ENCODE data around the gene SPAG7.

The SPAG7 gene, protein sequence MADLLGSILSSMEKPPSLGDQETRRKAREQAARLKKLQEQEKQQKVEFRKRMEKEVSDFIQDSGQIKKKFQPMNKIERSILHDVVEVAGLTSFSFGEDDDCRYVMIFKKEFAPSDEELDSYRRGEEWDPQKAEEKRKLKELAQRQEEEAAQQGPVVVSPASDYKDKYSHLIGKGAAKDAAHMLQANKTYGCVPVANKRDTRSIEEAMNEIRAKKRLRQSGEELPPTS

DNA sequence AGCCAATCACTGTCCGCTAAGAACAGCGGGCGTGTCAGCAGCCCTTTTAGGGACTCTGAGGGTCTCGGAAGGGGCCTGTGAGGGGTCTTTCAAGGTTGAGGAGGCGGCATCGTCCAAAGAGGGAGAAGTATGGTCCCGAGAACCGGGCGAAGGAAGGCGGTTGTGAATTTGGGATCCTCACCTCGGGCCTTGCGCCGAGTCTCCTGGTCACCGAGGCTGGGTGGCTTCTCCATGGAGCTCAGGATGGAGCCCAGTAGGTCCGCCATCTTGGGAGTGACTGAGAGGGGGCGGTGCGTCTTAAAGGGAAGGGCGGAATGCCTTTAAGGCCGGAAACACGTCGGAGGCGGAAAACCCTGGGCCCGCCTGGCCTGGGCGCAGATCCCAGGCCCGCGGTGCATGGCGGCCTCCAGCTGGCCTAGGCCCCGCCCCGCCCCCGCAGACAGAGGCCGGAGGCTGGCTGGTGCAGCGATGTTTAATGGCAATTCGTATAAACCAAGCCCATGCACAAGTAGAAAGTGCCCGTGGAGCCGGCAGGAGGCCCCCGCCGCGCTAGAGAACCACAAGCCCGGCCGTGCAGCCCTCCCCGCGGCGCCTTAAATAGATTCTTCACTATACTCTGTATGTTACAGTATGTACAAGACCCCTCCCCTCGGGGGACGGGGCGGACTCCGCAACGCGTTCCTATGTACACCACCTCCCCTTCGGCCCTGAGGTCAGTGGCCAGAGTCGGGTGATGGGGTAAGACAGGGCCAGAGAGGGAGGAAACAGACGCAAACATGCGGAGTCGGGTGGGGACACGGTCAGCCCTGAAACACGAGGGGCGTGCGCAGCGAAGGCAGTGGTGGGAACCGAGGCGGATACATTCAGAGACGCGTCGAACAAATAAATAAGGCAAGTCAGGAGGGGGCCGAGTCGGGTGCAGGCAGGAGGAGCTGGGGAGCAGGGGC lies at the start of gene SPAG7:
Gene SPAG7 (minus strand): TSS at position 279 of the 947 bp plus-strand sequence. CDS start 13 bp downstream, at position 266.
- no peak within 1 kb of the TSS for H3K27ac Mint-ChIP-seq (ENCODE audit: low read depth)

DNA sequence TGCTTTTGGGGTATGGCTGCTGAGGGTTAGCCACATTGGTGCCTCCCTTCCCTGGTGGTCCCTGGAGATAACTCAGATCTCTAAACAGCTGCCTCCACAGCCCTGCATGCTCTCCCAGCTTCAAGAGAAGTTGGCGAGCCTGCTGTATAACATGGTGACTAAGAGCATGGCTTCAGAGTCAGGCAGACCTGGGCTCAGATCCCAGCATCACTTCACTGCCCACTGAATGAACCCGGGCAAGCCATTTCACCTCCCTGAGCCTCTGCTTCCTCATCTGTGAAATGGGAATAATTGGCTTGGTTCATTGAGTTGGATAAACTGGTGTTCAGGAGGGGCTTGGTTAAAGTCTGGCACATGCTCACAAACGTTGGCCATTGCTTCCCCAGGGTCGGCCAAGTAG lies 46.7 kb upstream of the SPAG7 start:
- Mint-ChIP-seq H3K27ac (ENCODE audit: low read depth) (no peak overlapping the region), H3K27me3 (no peaks in the 10 kb centered on the region), H3K4me3 (no peak overlapping the region), H3K9me3 (no peaks in the 10 kb centered on the region), H3K36me3 (ENCODE audit: insufficient read depth) (peaks cover 15% of the 10 kb centered on the region), H3K4me1 (peaks cover 12% of the 10 kb centered on the region)
- ATAC-seq (replicated peaks; ENCODE audit: extremely low read depth, poor library complexity, severe bottlenecking) (no peak), DNase-seq (ENCODE audit: low spot score in 2 of 2) (no peak)

More for the DNA sequence above, at the start of gene SPAG7:
- Mint-ChIP-seq H3K36me3 (ENCODE audit: insufficient read depth) (peaks cover 15% of the 10 kb centered on the region), H3K27me3 (no peaks in the 10 kb centered on the region), H3K4me1 (peaks cover 15% of the 10 kb centered on the region), H3K4me3 (no peak within 1 kb of the TSS), H3K9me3 (no peaks in the 10 kb centered on the region)
- DNase-seq (ENCODE audit: low spot score in 2 of 2) (peak; percentile 94 to 96), ATAC-seq (replicated peaks; ENCODE audit: extremely low read depth, poor library complexity, severe bottlenecking) (peak; percentile 70)

DNA sequence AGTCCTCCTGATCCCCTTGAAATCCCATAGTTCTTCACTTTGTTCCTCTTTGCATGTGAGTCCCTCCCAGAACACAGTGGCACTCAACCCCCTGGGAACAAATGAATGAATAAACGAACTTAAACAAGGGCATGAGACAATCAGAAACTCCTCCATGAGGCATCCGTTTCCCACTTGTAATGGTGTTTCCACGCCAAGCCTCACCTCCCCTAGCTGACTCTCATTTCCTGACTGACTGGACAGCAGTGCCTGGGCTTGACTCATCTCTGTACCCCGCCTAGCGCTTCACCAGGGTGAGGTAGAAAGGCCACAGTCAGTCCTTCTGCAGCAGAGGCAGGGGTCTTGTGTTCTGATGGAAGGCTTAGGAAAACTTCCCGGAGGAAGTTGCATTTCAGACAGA lies 44.3 kb upstream of the SPAG7 start:
- peak overlapping the region; percentile 79 for H3K27ac Mint-ChIP-seq (ENCODE audit: low read depth)
- H3K36me3 Mint-ChIP-seq (ENCODE audit: insufficient read depth): peaks cover 9% of the 10 kb centered on the region

DNA sequence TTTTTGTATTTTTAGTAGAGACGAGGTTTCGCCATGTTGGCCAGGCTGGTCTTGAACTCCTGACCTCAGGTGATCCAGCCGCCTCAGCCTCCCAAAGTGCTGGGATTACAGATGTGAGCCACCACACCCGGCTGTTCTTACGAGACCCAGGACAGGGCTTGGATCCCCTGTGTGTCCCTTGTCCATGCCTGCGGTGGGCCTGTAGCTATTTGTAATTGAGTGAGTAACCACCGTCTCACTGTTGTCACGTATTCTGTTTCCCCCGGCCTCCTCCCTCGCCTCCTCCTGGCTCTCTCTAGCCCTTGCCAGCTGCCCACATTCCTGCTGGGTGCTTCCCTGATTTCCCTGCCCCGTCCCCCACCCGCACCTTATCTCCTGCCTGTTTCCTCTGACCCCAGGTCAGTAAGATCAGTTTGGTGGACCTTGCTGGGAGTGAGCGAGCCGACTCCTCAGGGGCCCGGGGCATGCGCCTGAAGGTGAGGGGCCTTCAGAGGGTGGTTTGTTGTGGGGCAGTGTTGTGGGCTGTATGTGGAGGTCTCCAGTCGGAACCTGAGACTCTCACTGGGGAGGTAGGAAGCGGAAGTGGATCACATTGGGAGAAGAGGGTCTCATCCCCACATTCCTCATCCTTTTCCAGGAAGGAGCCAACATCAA lies 35.7 kb upstream of the SPAG7 start:
- DNase-seq (ENCODE audit: low spot score in 2 of 2) (no peak), ATAC-seq (replicated peaks; ENCODE audit: extremely low read depth, poor library complexity, severe bottlenecking) (no peak)
- Mint-ChIP-seq H3K36me3 (ENCODE audit: insufficient read depth) (peaks cover 25% of the 10 kb centered on the region), H3K27ac (ENCODE audit: low read depth) (no peak overlapping the region), H3K4me3 (no peak overlapping the region), H3K27me3 (no peaks in the 10 kb centered on the region), H3K9me3 (no peaks in the 10 kb centered on the region), H3K4me1 (peaks cover 26% of the 10 kb centered on the region)

More for the DNA sequence above, 44.3 kb upstream of the SPAG7 start:
- ATAC-seq (replicated peaks; ENCODE audit: extremely low read depth, poor library complexity, severe bottlenecking) (no peak), DNase-seq (ENCODE audit: low spot score in 2 of 2) (no peak)
- H3K4me1 Mint-ChIP-seq: peaks cover 9% of the 10 kb centered on the region
- H3K9me3 Mint-ChIP-seq: no peaks in the 10 kb centered on the region
- H3K27me3 Mint-ChIP-seq: no peaks in the 10 kb centered on the region
- H3K4me3 Mint-ChIP-seq: no peak overlapping the region

DNA sequence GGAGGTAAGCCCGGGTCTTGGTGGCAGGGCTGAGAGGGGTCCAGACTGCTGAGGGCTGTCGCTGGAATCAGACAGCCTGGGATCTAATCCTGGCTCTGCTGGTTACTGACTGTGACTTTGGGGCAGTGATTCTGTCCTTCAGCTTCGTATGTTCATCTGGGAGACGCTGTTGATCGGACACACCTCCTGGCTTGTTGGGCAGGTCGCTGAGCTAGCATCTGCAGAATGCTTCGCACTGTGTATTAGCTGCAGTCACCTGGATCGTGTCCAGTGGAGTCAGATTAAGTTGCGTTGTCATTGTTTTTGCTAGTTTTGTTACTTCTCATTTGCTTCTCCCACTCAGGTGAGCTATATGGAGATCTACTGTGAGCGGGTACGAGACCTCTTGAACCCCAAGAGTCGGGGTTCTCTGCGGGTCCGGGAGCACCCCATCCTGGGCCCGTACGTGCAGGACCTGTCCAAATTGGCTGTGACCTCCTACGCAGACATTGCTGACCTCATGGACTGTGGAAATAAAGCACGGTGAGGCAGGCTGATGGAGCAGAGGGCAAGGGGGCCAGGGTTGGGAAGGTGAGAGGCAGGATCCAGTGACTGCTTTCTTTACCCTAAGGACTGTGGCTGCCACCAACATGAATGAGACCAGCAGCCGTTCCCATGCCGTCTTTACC lies 34.6 kb upstream of the SPAG7 start:
- peaks cover 28% of the 10 kb centered on the region for H3K36me3 Mint-ChIP-seq (ENCODE audit: insufficient read depth)

DNA sequence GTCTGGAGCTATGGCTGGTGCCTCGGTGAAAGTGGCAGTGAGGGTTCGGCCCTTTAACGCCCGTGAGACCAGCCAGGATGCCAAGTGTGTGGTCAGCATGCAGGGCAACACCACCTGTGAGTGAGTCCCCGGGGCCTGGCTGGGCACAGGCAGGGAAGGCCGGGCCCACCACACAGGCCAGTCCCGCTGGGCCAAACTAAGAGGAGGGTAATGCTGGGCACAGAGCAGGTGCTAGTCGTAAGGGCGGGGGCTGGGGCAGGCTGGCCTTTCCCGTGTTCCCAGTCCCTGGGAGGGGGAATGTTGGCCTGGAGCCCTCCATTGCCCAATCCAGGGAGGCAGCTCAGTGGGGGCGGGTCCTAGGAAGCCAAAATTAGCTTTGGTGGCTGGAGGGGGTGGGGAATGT lies 32.6 kb upstream of the SPAG7 start:
- Mint-ChIP-seq H3K27me3 (no peaks in the 10 kb centered on the region), H3K9me3 (no peaks in the 10 kb centered on the region), H3K4me3 (no peak overlapping the region), H3K4me1 (peaks cover 36% of the 10 kb centered on the region), H3K36me3 (ENCODE audit: insufficient read depth) (peaks cover 30% of the 10 kb centered on the region), H3K27ac (ENCODE audit: low read depth) (no peak overlapping the region)
- ATAC-seq (replicated peaks; ENCODE audit: extremely low read depth, poor library complexity, severe bottlenecking) (no peak), DNase-seq (ENCODE audit: low spot score in 2 of 2) (no peak)

More for the DNA sequence above, 34.6 kb upstream of the SPAG7 start:
- ATAC-seq (replicated peaks; ENCODE audit: extremely low read depth, poor library complexity, severe bottlenecking) (no peak), DNase-seq (ENCODE audit: low spot score in 2 of 2) (no peak)
- H3K9me3 Mint-ChIP-seq: no peaks in the 10 kb centered on the region
- no peak overlapping the region for H3K4me3 Mint-ChIP-seq
- no peaks in the 10 kb centered on the region for H3K27me3 Mint-ChIP-seq
- no peak overlapping the region for H3K27ac Mint-ChIP-seq (ENCODE audit: low read depth)
- H3K4me1 Mint-ChIP-seq: peaks cover 28% of the 10 kb centered on the region

DNA sequence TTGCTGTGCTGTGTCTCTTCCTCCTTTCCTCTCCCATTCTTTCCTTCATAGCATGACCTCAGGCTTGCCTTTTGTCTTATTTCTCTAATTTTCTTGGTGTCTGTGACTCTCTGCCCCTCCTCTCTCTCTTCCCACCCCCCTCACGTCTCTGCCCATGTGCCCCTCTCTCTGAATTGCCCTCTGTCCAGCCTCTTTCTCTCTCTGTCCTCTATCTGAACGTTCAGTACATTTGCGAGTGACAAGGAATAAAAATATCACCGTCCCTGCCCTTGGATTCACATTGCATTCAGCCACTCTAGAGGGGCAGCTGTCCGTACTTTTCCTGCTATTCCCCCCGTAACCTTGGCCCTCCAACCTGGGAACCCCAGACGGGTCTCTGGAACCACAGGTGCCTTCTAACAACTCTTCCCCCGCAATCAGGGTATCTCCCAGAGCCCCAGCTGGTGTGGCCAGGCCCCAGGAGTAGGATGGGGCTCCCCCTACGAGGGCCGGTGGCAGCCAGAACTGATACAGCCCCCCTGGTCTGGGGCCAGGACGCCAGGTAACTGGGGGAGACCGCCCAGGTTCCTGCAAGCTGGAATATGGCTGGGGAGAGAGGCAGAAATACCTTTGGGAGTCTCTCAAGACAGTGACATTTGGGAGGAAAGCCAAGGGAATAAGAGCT lies 31.9 kb upstream of the SPAG7 start:
- H3K27me3 Mint-ChIP-seq: no peaks in the 10 kb centered on the region
- H3K4me1 Mint-ChIP-seq: peaks cover 39% of the 10 kb centered on the region
- H3K4me3 Mint-ChIP-seq: peak overlapping the region; percentile 86
- no peaks in the 10 kb centered on the region for H3K9me3 Mint-ChIP-seq
- H3K36me3 Mint-ChIP-seq (ENCODE audit: insufficient read depth): peaks cover 27% of the 10 kb centered on the region
- DNase-seq (ENCODE audit: low spot score in 2 of 2) (no peak), ATAC-seq (replicated peaks; ENCODE audit: extremely low read depth, poor library complexity, severe bottlenecking) (no peak)
- H3K27ac Mint-ChIP-seq (ENCODE audit: low read depth): peak overlapping the region; percentile 82

DNA sequence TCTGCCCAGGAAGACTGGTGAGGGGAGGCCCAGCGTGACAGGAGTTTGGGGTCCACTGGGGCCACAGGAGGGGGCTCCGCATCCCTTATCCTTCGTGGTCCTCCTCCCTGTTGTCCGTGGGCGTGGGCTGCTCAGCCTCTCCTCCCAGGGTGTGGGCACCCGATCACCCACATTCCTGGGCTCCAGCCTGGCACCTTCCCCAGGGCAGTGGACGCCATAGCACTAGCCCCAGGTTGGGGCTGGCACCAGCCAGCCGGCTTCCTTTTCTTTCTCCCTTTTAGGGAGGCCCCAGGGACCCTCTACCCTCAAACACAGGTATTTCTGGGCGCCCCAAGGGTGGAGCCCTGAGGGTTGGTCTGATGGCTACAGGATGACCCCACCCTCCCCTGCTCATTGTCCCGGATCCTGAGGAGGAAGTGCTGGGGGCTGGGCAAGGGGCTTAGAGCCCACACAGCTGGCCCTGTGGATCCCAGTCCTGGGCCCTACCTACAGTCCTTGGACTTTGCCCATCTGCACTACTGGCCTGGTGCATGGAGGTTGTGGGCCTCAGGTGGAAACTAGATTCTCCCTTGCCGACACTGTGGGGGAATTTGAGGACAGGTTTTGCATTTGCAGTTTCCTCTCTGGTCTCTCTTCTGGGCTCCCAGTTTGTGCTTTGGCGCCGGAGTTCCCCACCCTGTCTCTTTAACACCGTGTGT lies 31.3 kb upstream of the SPAG7 start:
- ATAC-seq (replicated peaks; ENCODE audit: extremely low read depth, poor library complexity, severe bottlenecking): no peak
- Mint-ChIP-seq H3K27me3 (no peaks in the 10 kb centered on the region), H3K4me3 (peak overlapping the region; percentile 86), H3K27ac (ENCODE audit: low read depth) (peak overlapping the region; percentile 82), H3K9me3 (no peaks in the 10 kb centered on the region), H3K36me3 (ENCODE audit: insufficient read depth) (peaks cover 20% of the 10 kb centered on the region), H3K4me1 (peaks cover 39% of the 10 kb centered on the region)
- DNase-seq (ENCODE audit: low spot score in 2 of 2): no peak

DNA sequence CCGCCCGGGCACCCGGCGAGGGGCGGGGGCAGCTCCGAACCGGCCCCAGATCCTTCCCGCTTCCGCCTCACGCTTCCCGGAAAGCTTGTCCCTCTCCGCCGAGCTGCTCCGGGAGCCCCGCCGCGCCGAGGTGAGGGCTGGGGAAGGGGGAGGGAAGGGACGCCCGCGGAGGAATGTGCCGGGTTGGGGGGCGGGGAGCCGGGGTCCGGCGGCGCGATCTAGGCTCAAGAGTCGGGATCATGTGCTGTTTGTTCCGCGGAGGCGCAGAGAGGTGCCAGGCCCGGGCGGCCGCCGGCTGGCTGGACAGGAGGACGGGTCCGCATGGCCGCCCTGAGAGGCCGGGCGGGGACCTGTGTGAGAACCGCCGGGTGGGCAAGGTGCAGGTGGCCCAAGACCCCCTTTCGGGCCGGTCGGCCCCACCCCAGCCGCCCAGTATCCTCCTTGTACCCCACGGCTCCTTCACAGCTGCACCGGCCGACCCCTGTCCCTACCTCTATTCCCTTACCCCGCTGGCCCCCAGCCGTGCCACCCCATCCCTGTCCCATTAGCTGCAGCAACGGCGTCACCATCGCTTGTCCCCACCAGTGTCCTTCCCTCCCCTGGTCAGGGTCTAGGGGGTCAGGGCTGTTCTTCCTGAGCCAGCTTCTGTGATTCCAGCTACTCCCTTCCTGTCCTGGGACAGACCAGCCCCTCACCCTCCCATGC lies 30.6 kb upstream of the SPAG7 start:
- H3K27ac Mint-ChIP-seq (ENCODE audit: low read depth): peak overlapping the region; percentile 82
- ATAC-seq (replicated peaks; ENCODE audit: extremely low read depth, poor library complexity, severe bottlenecking) (no peak), DNase-seq (ENCODE audit: low spot score in 2 of 2) (no peak)
- peaks cover 39% of the 10 kb centered on the region for H3K4me1 Mint-ChIP-seq
- peak overlapping the region; percentile 86 for H3K4me3 Mint-ChIP-seq
- peaks cover 17% of the 10 kb centered on the region for H3K36me3 Mint-ChIP-seq (ENCODE audit: insufficient read depth)
- H3K9me3 Mint-ChIP-seq: no peaks in the 10 kb centered on the region
- H3K27me3 Mint-ChIP-seq: no peaks in the 10 kb centered on the region

DNA sequence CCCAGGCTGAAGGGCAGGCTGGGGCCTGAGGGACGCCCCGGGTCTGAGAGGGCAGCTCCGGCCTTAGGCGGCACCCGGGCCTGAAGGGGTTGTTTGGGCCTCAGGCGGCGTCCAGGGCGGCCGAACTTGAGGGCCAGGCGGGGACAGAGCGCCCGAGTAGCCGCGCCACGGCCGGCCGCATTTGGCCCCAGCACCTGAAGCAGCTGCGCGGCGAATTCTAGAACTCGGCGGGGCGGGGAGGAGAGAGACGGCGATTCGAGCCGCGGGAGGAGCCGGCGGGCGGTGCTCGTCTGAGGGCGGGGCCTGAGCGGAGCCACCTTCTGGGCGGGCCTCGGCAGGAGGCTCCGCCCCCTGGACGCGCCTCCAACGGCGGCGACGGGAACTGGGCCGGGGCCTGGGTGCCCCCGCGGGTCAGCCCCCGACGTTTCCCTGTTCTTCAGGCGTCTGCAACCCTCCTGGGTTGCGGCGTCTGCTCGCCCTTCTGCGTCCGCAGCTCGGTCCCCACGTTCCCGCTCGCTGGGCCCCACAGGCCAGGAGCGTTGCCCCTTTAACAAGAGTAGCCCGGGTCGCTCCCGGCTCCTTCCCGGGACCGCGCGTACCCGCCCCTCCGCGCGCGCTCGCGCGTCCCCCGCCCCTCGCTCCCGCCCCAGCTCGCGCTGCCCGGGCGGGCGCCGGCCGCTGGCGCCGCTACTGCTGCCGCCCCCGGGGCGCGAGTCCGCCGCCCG lies 29.8 kb upstream of the SPAG7 start, which contains the start of the genes INCA1 and KIF1C:
Gene INCA1 (minus strand): TSS at position 221 of the 725 bp plus-strand sequence. CDS start 3,085 bp downstream, outside the sequence.
Gene KIF1C (plus strand): TSS at position 649 of the 725 bp plus-strand sequence. CDS start 2,297 bp downstream, outside the sequence.
- peak; percentile 91 for ATAC-seq (replicated peaks; ENCODE audit: extremely low read depth, poor library complexity, severe bottlenecking)
- no peaks in the 10 kb centered on the region for H3K27me3 Mint-ChIP-seq

More for the DNA sequence above, 29.8 kb upstream of the SPAG7 start, which contains the start of the genes INCA1 and KIF1C:
- Mint-ChIP-seq H3K27ac (ENCODE audit: low read depth) (peak within 1 kb of the TSS; percentile 82), H3K36me3 (ENCODE audit: insufficient read depth) (peaks cover 11% of the 10 kb centered on the region), H3K4me3 (peak within 1 kb of the TSS; percentile 86), H3K9me3 (no peaks in the 10 kb centered on the region), H3K4me1 (peaks cover 39% of the 10 kb centered on the region)
- DNase-seq (ENCODE audit: low spot score in 2 of 2): peak; percentile 86

Data from central memory CD8-positive, alpha-beta T cell (primary cell).